Myocyte (in vitro differentiated cells): ENCODE measurements around the gene DYRK1A. TPM values are rescaled to one million over a fixed set of nuclear protein-coding genes. Genes with fewer than 3 reads are reported as not detected.
"Not testable (repeated sequence)": the region's sequence is repeated elsewhere in the genome, so short reads cannot be mapped to it uniquely, and the experiment has no call there.

ENCODE experiments used
- DNase-seq: peaks from one replicate; pipeline ENCODE4 v3.0.0-alpha.2; 2012; ENCODE audit warnings: low read depth
- total RNA-seq: library from RNA; depleted of rRNA; stranded (reverse); fragments of >200 nt; gene quantifications from 2 replicates; pipeline ENCODE4 v1.2.3, GENCODE V29; 2014

DYRK1A gene
- total RNA-seq, 1 donor from 2014 or later = 97.3 TPM

GRCh38 chr21:37524944-37525343 is 158.4 kb downstream of the DYRK1A start:
- DNase-seq = not testable (repeated sequence)

- no peak for DNase-seq
Measured at GRCh38 chr21:37525810-37526209, 159.2 kb downstream of the DYRK1A start.

GRCh38 chr21:37527103-37527502 is 160.5 kb downstream of the DYRK1A start:
- no peak for DNase-seq

- no peak for DNase-seq
Measured at GRCh38 chr21:37527716-37528115, 161.1 kb downstream of the DYRK1A start.

- DNase-seq = no peak
Measured at GRCh38 chr21:37528150-37528937, 161.8 kb downstream of the DYRK1A start.

GRCh38 chr21:37529649-37530048 is 163.1 kb downstream of the DYRK1A start:
- DNase-seq = no peak

GRCh38 chr21:37530901-37531351 is 164.4 kb downstream of the DYRK1A start:
- peak; percentile 24 for DNase-seq

- DNase-seq = peak; percentile 40
Measured at GRCh38 chr21:37531431-37531932, 164.9 kb downstream of the DYRK1A start.

GRCh38 chr21:37532868-37533780 is 166.6 kb downstream of the DYRK1A start:
- peak; percentile 59 for DNase-seq

- DNase-seq = no peak
Measured at GRCh38 chr21:37534431-37534830, 167.9 kb downstream of the DYRK1A start.

GRCh38 chr21:37535130-37535529 is 168.6 kb downstream of the DYRK1A start:
- no peak for DNase-seq

GRCh38 chr21:37535672-37536071 is 169.1 kb downstream of the DYRK1A start:
- no peak for DNase-seq

GRCh38 chr21:37536616-37537278 is 170.2 kb downstream of the DYRK1A start:
- DNase-seq = no peak

GRCh38 chr21:37537391-37537996 is 170.9 kb downstream of the DYRK1A start:
- DNase-seq = no peak

- no peak for DNase-seq
Measured at GRCh38 chr21:37538971-37539590, 172.5 kb downstream of the DYRK1A start.

GRCh38 chr21:37541128-37541527 is 174.6 kb downstream of the DYRK1A start:
- DNase-seq = not testable (repeated sequence)

- no peak for DNase-seq
Measured at GRCh38 chr21:37542512-37542911, 175.9 kb downstream of the DYRK1A start.

- no peak for DNase-seq
Measured at GRCh38 chr21:37546299-37546908, 179.8 kb downstream of the DYRK1A start.

GRCh38 chr21:37546949-37547614 is 180.5 kb downstream of the DYRK1A start:
- DNase-seq = no peak
